GM21737 (cell line): ENCODE data around the gene ZNF799.
A peak's percentile ranks its signal among the peaks of the same experiment; 100 is the strongest.
"Not testable (repeated sequence)": the region's sequence is repeated elsewhere in the genome, so short reads cannot be mapped to it uniquely, and the experiment has no call there.

Source experiments
- ATAC-seq: cut with Tn5 transposase; IDR thresholded peaks from one replicate; pipeline ENCODE4 v1.9.1; 2021; ENCODE audit warnings: mild to moderate bottlenecking, moderate library complexity; ENCODE audit not compliant: unreplicated experiment

ZNF799 gene

GRCh38 chr19:12364391-12365235 lies 36.5 kb downstream of the ZNF799 start:
- peak; percentile 18 for ATAC-seq

GRCh38 chr19:12362236-12362635 lies 38.8 kb downstream of the ZNF799 start:
- not testable (repeated sequence) for ATAC-seq

GRCh38 chr19:12353375-12353774 lies 47.7 kb downstream of the ZNF799 start:
- ATAC-seq: no peak

GRCh38 chr19:12350890-12351197 lies 50.2 kb downstream of the ZNF799 start:
- ATAC-seq: no peak

GRCh38 chr19:12350185-12350889 lies 50.7 kb downstream of the ZNF799 start:
- no peak for ATAC-seq

GRCh38 chr19:12346896-12347295 lies 54.2 kb downstream of the ZNF799 start:
- ATAC-seq: no peak

- no peak for ATAC-seq
Observed at GRCh38 chr19:12345197-12345596, 55.9 kb downstream of the ZNF799 start.
